GDM1 (cell line): ENCODE data around the gene BPIFB6.

Experiments
- DNase-seq: peaks from one replicate; lab custom pipeline; 2025; lab: John Stamatoyannopoulos, UW

Gene BPIFB6

GRCh38 chr20:33092361-33092760 is 60.9 kb downstream of the BPIFB6 start:
- DNase-seq = no peak

DNA sequence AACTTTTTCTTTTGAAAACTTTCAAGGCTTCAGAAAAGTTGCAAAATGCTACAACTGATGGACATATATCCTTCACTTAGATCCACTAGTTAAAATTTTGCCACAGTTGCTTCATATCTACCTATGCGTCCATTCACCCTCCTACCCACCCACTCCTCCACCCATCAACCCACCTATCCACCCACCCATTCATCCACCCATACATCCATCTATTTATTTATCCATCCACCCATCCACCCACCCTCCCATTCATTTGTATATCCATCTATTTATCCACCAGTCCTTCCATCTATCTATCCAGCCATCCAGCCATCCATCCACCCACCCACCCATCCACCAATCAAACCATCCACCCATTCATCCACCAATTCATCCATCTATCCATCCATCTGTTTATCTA is 61.6 kb downstream of the BPIFB6 start:
- no peak for DNase-seq

- no peak for DNase-seq
Observed at GRCh38 chr20:33093582-33093981, 62.1 kb downstream of the BPIFB6 start.
